ENCODE measurements around the gene PCDHGB7.
"Not testable (repeated sequence)": the region's sequence is repeated elsewhere in the genome, so short reads cannot be mapped to it uniquely, and the experiment has no call there.

The PCDHGB7 gene

GRCh38 chr5:141398608-141399007 is 18.9 kb upstream of the PCDHGB7 start:
- Histone ChIP-seq H3K27ac (ENCODE audit: low read length) (no peak overlapping the region), H3K4me3 (ENCODE audit: low read length in 2 of 2) (peak overlapping the region; percentile 55 to 62), H3K9ac (ENCODE audit: low read length in 2 of 2) (no peak overlapping the region), H3K9me3 (ENCODE audit: control insufficient read depth in 2 of 2, low read length in 2 of 2) (peaks cover 16 to 71% of the 10 kb centered on the region in 2 donors), H3K36me3 (ENCODE audit: control insufficient read depth in 2 of 2, insufficient read depth in 2 of 2, low read length in 2 of 2) (peaks cover 0 to 2% of the 10 kb centered on the region in 2 donors), H3K27me3 (ENCODE audit: control insufficient read depth in 1 of 2, insufficient read depth in 2 of 2, low read length in 2 of 2) (no peaks in the 10 kb centered on the region), H3K4me1 (ENCODE audit: control insufficient read depth, insufficient read depth, low read length) (no peaks in the 10 kb centered on the region)

GRCh38 chr5:141399555-141400258 is 17.8 kb upstream of the PCDHGB7 start:
- H3K9me3 ChIP-seq (ENCODE audit: control insufficient read depth in 2 of 2, low read length in 2 of 2), result peaks cover 19 to 73% of the 10 kb centered on the region in 2 donors
- H3K9ac ChIP-seq (ENCODE audit: low read length in 2 of 2), result no peak overlapping the region
- peak overlapping the region; percentile 48 to 49 for H3K4me3 ChIP-seq (ENCODE audit: low read length in 2 of 2)
- H3K4me1 ChIP-seq (ENCODE audit: control insufficient read depth, insufficient read depth, low read length), result no peaks in the 10 kb centered on the region
- no peaks in the 10 kb centered on the region for H3K27me3 ChIP-seq (ENCODE audit: control insufficient read depth in 1 of 2, insufficient read depth in 2 of 2, low read length in 2 of 2)
- no peak overlapping the region for H3K27ac ChIP-seq (ENCODE audit: low read length)
- peaks cover 0 to 2% of the 10 kb centered on the region in 2 donors for H3K36me3 ChIP-seq (ENCODE audit: control insufficient read depth in 2 of 2, insufficient read depth in 2 of 2, low read length in 2 of 2)

GRCh38 chr5:141402553-141403243 is 14.8 kb upstream of the PCDHGB7 start, which contains the start of gene PCDHGA9:
Gene PCDHGA9, plus strand, starts transcription at chr5:141402778. Its CDS starts 175 bp downstream, at chr5:141402953.
- Histone ChIP-seq H3K36me3 (ENCODE audit: control insufficient read depth in 2 of 2, insufficient read depth in 2 of 2, low read length in 2 of 2) (no peaks in the 10 kb centered on the region), H3K27me3 (ENCODE audit: control insufficient read depth in 1 of 2, insufficient read depth in 2 of 2, low read length in 2 of 2) (no peaks in the 10 kb centered on the region), H3K9me3 (ENCODE audit: control insufficient read depth in 2 of 2, low read length in 2 of 2) (peaks cover 21 to 74% of the 10 kb centered on the region in 2 donors), H3K9ac (ENCODE audit: low read length in 2 of 2) (no peak within 1 kb of the TSS), H3K27ac (ENCODE audit: low read length) (no peak within 1 kb of the TSS), H3K4me1 (ENCODE audit: control insufficient read depth, insufficient read depth, low read length) (no peaks in the 10 kb centered on the region), H3K4me3 (ENCODE audit: low read length in 2 of 2) (peak within 1 kb of the TSS; percentile 60 to 65)

GRCh38 chr5:141403387-141403786 is 14.1 kb upstream of the PCDHGB7 start:
- Histone ChIP-seq H3K36me3 (ENCODE audit: control insufficient read depth in 2 of 2, insufficient read depth in 2 of 2, low read length in 2 of 2) (no peaks in the 10 kb centered on the region), H3K9ac (ENCODE audit: low read length in 2 of 2) (no peak overlapping the region), H3K4me3 (ENCODE audit: low read length in 2 of 2) (peak overlapping the region; percentile 60 to 65), H3K27me3 (ENCODE audit: control insufficient read depth in 1 of 2, insufficient read depth in 2 of 2, low read length in 2 of 2) (no peaks in the 10 kb centered on the region), H3K4me1 (ENCODE audit: control insufficient read depth, insufficient read depth, low read length) (no peaks in the 10 kb centered on the region), H3K27ac (ENCODE audit: low read length) (no peak overlapping the region), H3K9me3 (ENCODE audit: control insufficient read depth in 2 of 2, low read length in 2 of 2) (peaks cover 21 to 78% of the 10 kb centered on the region in 2 donors)

- peak within 1 kb of the TSS; percentile 33 to 40 for H3K4me3 ChIP-seq (ENCODE audit: low read length in 2 of 2)
- H3K4me1 ChIP-seq (ENCODE audit: control insufficient read depth, insufficient read depth, low read length); H3K9ac ChIP-seq (ENCODE audit: low read length in 2 of 2); H3K36me3 ChIP-seq (ENCODE audit: control insufficient read depth in 2 of 2, insufficient read depth in 2 of 2, low read length in 2 of 2); H3K27me3 ChIP-seq (ENCODE audit: control insufficient read depth in 1 of 2, insufficient read depth in 2 of 2, low read length in 2 of 2); H3K27ac ChIP-seq (ENCODE audit: low read length): not testable (repeated sequence)
- peaks cover 34 to 78% of the 10 kb centered on the region in 2 donors for H3K9me3 ChIP-seq (ENCODE audit: control insufficient read depth in 2 of 2, low read length in 2 of 2)
Measured at GRCh38 chr5:141407790-141408505, 9.5 kb upstream of the PCDHGB7 start, which contains the start of gene PCDHGB6. Gene PCDHGB6, plus strand, starts transcription at chr5:141408021. Its CDS starts 182 bp downstream, at chr5:141408203.

GRCh38 chr5:141409598-141410306 is 7.7 kb upstream of the PCDHGB7 start:
- peaks cover 34 to 78% of the 10 kb centered on the region in 2 donors for H3K9me3 ChIP-seq (ENCODE audit: control insufficient read depth in 2 of 2, low read length in 2 of 2)

GRCh38 chr5:141411575-141411974 is 5.9 kb upstream of the PCDHGB7 start:
- H3K27me3 ChIP-seq (ENCODE audit: control insufficient read depth in 1 of 2, insufficient read depth in 2 of 2, low read length in 2 of 2), result no peaks in the 10 kb centered on the region
- peak overlapping the region; percentile 40 to 44 for H3K4me3 ChIP-seq (ENCODE audit: low read length in 2 of 2)
- H3K36me3 ChIP-seq (ENCODE audit: control insufficient read depth in 2 of 2, insufficient read depth in 2 of 2, low read length in 2 of 2), result peaks cover 2 to 6% of the 10 kb centered on the region in 2 donors
- no peak overlapping the region for H3K27ac ChIP-seq (ENCODE audit: low read length)
- H3K9me3 ChIP-seq (ENCODE audit: control insufficient read depth in 2 of 2, low read length in 2 of 2), result peaks cover 28 to 61% of the 10 kb centered on the region in 2 donors
- no peak overlapping the region for H3K9ac ChIP-seq (ENCODE audit: low read length in 2 of 2)
- H3K4me1 ChIP-seq (ENCODE audit: control insufficient read depth, insufficient read depth, low read length), result no peaks in the 10 kb centered on the region

More at GRCh38 chr5:141409598-141410306, 7.7 kb upstream of the PCDHGB7 start:
- Histone ChIP-seq H3K4me3 (ENCODE audit: low read length in 2 of 2) (peak overlapping the region; percentile 29 to 35), H3K27ac (ENCODE audit: low read length) (no peak overlapping the region), H3K4me1 (ENCODE audit: control insufficient read depth, insufficient read depth, low read length) (no peaks in the 10 kb centered on the region), H3K36me3 (ENCODE audit: control insufficient read depth in 2 of 2, insufficient read depth in 2 of 2, low read length in 2 of 2) (peaks cover 2 to 6% of the 10 kb centered on the region in 2 donors), H3K27me3 (ENCODE audit: control insufficient read depth in 1 of 2, insufficient read depth in 2 of 2, low read length in 2 of 2) (no peaks in the 10 kb centered on the region), H3K9ac (ENCODE audit: low read length in 2 of 2) (no peak overlapping the region)

GRCh38 chr5:141412854-141413539 is 4.5 kb upstream of the PCDHGB7 start, which contains the start of gene PCDHGA10:
Gene PCDHGA10, plus strand, starts transcription at chr5:141412987. Its CDS starts 189 bp downstream, at chr5:141413176.
- no peak within 1 kb of the TSS for H3K27ac ChIP-seq (ENCODE audit: low read length)
- peaks cover 28 to 58% of the 10 kb centered on the region in 2 donors for H3K9me3 ChIP-seq (ENCODE audit: control insufficient read depth in 2 of 2, low read length in 2 of 2)
- peak within 1 kb of the TSS; percentile 44 to 47 for H3K4me3 ChIP-seq (ENCODE audit: low read length in 2 of 2)
- no peaks in the 10 kb centered on the region for H3K27me3 ChIP-seq (ENCODE audit: control insufficient read depth in 1 of 2, insufficient read depth in 2 of 2, low read length in 2 of 2)
- H3K36me3 ChIP-seq (ENCODE audit: control insufficient read depth in 2 of 2, insufficient read depth in 2 of 2, low read length in 2 of 2), result peaks cover 2 to 6% of the 10 kb centered on the region in 2 donors
- H3K9ac ChIP-seq (ENCODE audit: low read length in 2 of 2), result no peak within 1 kb of the TSS
- H3K4me1 ChIP-seq (ENCODE audit: control insufficient read depth, insufficient read depth, low read length), result no peaks in the 10 kb centered on the region

GRCh38 chr5:141413540-141414069 is 3.9 kb upstream of the PCDHGB7 start:
- Histone ChIP-seq H3K36me3 (ENCODE audit: control insufficient read depth in 2 of 2, insufficient read depth in 2 of 2, low read length in 2 of 2) (peaks cover 2 to 7% of the 10 kb centered on the region in 2 donors), H3K9ac (ENCODE audit: low read length in 2 of 2) (no peak overlapping the region), H3K27ac (ENCODE audit: low read length) (no peak overlapping the region), H3K4me1 (ENCODE audit: control insufficient read depth, insufficient read depth, low read length) (no peaks in the 10 kb centered on the region), H3K9me3 (ENCODE audit: control insufficient read depth in 2 of 2, low read length in 2 of 2) (peaks cover 32 to 58% of the 10 kb centered on the region in 2 donors), H3K4me3 (ENCODE audit: low read length in 2 of 2) (peak overlapping the region; percentile 18 to 47), H3K27me3 (ENCODE audit: control insufficient read depth in 1 of 2, insufficient read depth in 2 of 2, low read length in 2 of 2) (no peaks in the 10 kb centered on the region)

All from stomach smooth muscle (tissue), 2 donors.